H1 (cell line): ENCODE measurements around the gene SRP14.

Experiments
- BCL11A ChIP-seq, 2 experiments: IDR thresholded peaks; one replicate each; pipeline ENCODE4 v1.6.1; 2011; ENCODE audit warnings: low read depth in 2 of 2, low read length in 2 of 2, mild to moderate bottlenecking in 2 of 2
- CHD1 ChIP-seq: IDR thresholded peaks from 2 replicates; pipeline ENCODE4 v1.6.1; 2012; ENCODE audit warnings: low read depth, low read length, improper control_type of control experiment
- JUND ChIP-seq: IDR thresholded peaks from 2 replicates; pipeline ENCODE4 v1.6.1; 2011; ENCODE audit warnings: mild to moderate bottlenecking, improper control_type of control experiment, low read length
- POLR2A ChIP-seq, 2 experiments: IDR thresholded peaks; 1 replicate in 1 of 2; 2 replicates in 1 of 2; pipeline ENCODE4 v1.6.1; 2011; ENCODE audit warnings: low read depth in 2 of 2, low read length in 2 of 2, mild to moderate bottlenecking in 2 of 2; ENCODE audit errors: control extremely low read depth in 1 of 2
- RNF2 ChIP-seq: fragments of 200-900, 300-1000 bp; sonication (generic); IDR thresholded peaks from 2 replicates; pipeline ENCODE4 v1.7.1; 2016; ENCODE audit warnings: borderline replicate concordance, low read depth, mild to moderate bottlenecking, antibody characterized with exemption, low read length; ENCODE audit not compliant: poor library complexity, severe bottlenecking; ENCODE audit errors: missing control alignments
- TF ChIP-seq, protein P1 (sequence below), 3 experiments: IDR thresholded peaks; 1 replicate in 2 of 3; 2 replicates in 1 of 3; pipeline versions ENCODE4 v1.5.1 to v1.6.1; 2011; ENCODE audit warnings: low read length in 3 of 3, mild to moderate bottlenecking in 3 of 3, inconsistent platforms in 2 of 3, low read depth in 1 of 3, moderate library complexity in 1 of 3; ENCODE audit not compliant: insufficient read depth in 1 of 3; ENCODE audit errors: control extremely low read depth in 1 of 3

DNA sequence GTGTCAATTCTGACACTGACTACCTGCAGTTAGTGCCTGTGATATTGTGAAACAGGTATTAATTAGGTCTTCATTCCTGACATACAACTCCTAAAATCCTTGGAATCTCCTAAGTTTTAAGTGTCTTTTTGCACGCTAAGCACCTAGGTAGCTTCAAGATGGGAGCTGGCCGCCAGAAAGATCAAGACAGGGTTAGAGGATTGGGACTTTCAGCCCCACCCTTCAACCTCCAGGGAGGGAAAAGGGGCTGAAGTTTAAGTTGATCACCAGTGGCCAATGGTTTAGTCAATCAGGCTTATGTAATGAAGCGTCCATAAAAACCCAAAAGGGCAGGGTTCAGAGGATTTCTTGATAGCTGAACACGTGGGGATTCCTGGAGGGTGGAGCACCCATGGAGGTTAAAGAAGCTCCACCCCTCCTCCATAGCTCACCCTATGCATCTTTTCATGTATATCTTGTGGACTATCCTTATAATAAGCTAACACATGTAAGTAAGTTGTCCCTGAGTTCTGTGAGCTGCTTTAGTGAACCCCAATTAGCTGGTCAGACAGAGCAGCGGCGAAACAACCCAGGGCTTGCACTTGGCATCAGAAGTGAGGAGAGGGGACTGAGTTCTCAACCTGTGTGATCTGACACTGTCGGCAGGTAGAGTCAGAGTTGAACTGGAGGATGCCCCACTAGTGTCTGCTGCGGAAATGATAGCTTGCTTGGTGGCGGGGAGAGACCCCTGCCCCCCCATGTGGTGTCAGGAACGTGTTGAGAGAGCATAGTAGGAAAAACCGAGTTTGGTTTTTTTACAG lies 12.8 kb upstream of the SRP14 start:
- TF ChIP-seq RNF2 = no peak
- TF ChIP-seq, protein P1, sequence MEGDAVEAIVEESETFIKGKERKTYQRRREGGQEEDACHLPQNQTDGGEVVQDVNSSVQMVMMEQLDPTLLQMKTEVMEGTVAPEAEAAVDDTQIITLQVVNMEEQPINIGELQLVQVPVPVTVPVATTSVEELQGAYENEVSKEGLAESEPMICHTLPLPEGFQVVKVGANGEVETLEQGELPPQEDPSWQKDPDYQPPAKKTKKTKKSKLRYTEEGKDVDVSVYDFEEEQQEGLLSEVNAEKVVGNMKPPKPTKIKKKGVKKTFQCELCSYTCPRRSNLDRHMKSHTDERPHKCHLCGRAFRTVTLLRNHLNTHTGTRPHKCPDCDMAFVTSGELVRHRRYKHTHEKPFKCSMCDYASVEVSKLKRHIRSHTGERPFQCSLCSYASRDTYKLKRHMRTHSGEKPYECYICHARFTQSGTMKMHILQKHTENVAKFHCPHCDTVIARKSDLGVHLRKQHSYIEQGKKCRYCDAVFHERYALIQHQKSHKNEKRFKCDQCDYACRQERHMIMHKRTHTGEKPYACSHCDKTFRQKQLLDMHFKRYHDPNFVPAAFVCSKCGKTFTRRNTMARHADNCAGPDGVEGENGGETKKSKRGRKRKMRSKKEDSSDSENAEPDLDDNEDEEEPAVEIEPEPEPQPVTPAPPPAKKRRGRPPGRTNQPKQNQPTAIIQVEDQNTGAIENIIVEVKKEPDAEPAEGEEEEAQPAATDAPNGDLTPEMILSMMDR (IDR thresholded peaks at IDR 0.05; ENCODE audit: control extremely low read depth in 1 of 3, insufficient read depth in 1 of 3, low read depth in 1 of 3, low read length in 3 of 3) = no peak
- no peak for TF ChIP-seq POLR2A (IDR thresholded peaks at IDR 0.05; ENCODE audit: control extremely low read depth in 1 of 2, low read depth in 2 of 2, low read length in 2 of 2)
- no peak for TF ChIP-seq JUND
- no peak for TF ChIP-seq BCL11A (IDR thresholded peaks at IDR 0.05; ENCODE audit: low read depth in 2 of 2, low read length in 2 of 2)
- TF ChIP-seq CHD1 = no peak
